Prostate gland (tissue), 2 donors: ENCODE data around the gene SERTM2. TPM values are rescaled to one million over a fixed set of nuclear protein-coding genes. Genes with fewer than 3 reads are reported as not detected.

Source experiments
- DNase-seq: peaks from one replicate; pipeline ENCODE4 v3.0.0-alpha.2; 2019; ENCODE audit warnings: low spot score
- H3K27ac ChIP-seq, 2 donors: fragments of 200-600 bp; sonication (generic); 2 replicates each; pipeline ENCODE4 v1.5.1; 2017 to 2019
- H3K27me3 ChIP-seq: fragments of 200-600 bp; sonication (generic); replicated peaks from 2 replicates; pipeline ENCODE4 v1.5.1; 2019; ENCODE audit not compliant: insufficient read depth
- H3K36me3 ChIP-seq, 2 donors: fragments of 200-600 bp; sonication (generic); 1 replicate in 1 of 2; 2 replicates in 1 of 2; pipeline versions ENCODE4 v1.5.1 to v1.8.1; 2017 to 2019
- H3K4me1 ChIP-seq: fragments of 200-600 bp; sonication (generic); replicated peaks from 2 replicates; pipeline ENCODE4 v1.5.1; 2019
- H3K4me3 ChIP-seq, 2 donors: fragments of 200-600 bp; sonication (generic); 2 replicates each; pipeline ENCODE4 v1.5.1; 2017 to 2019
- H3K9me3 ChIP-seq: fragments of 200-600 bp; sonication (generic); 2 replicates; pipeline ENCODE4 v1.5.1; 2017
- CTCF ChIP-seq, 4 experiments: fragments of 200-600 bp in 2 of 4; fragments of 450-650 bp in 2 of 4; sonication (generic) in 2 of 4; IDR thresholded peaks; 1 replicate in 3 of 4; 2 replicates in 1 of 4; pipeline ENCODE4 v1.5.1; 2016 to 2019; ENCODE audit warnings: antibody characterized with exemption in 4 of 4, mild to moderate bottlenecking in 2 of 4, moderate library complexity in 2 of 4
- POLR2A ChIP-seq: fragments of 450-650 bp; IDR thresholded peaks from one replicate; pipeline ENCODE4 v1.6.1; 2016; ENCODE audit warnings: antibody characterized with exemption, mild to moderate bottlenecking
- POLR2AphosphoS5 ChIP-seq: sonication (generic); formaldehyde crosslinking; IDR thresholded peaks from one replicate; pipeline ENCODE4 v1.6.1; 2017; ENCODE audit warnings: antibody characterized with exemption
- WGBS: methylation state at CpG from one replicate; pipeline ENCODE4 v1.1.5; 2018; 5-methylcytosine and 5-hydroxymethylcytosine counted together
- intact Hi-C: fragments of 100-400 bp; cut with DNase I; formaldehyde crosslinking; loops from one replicate; pipeline ENCODE4 v1.14.2; 2022
- total RNA-seq, 2 donors: library from RNA; depleted of rRNA; stranded (reverse); fragments of >200 nt; gene quantifications; one replicate each; pipeline ENCODE4 v1.1.0, GENCODE V29; 2016

The SERTM2 gene
- total RNA-seq, 2 donors from 2014 or later, result 0.05 to 10.7 TPM

- no peaks in the 10 kb centered on the region for H3K27me3 ChIP-seq
- no peaks in the 10 kb centered on the region for H3K36me3 ChIP-seq
- DNase-seq, result no peak
- no peaks in the 10 kb centered on the region for H3K4me1 ChIP-seq
- H3K9me3 ChIP-seq, result no peaks in the 10 kb centered on the region
- H3K27ac ChIP-seq, result no peak overlapping the region
- TF ChIP-seq POLR2A (no peak), CTCF (IDR thresholded peaks at IDR 0.05) (no peak), POLR2AphosphoS5 (no peak)
- intact Hi-C loops, result no loop called here
- WGBS, result 31% methylated on average over 2 of the region's 2 CpGs
- H3K4me3 ChIP-seq, result no peak overlapping the region
These were observed 28.3 kb upstream of the SERTM2 start for GRCh38 chrX:111483135-111483534.

GRCh38 chrX:111483881-111484280 is 27.6 kb upstream of the SERTM2 start:
- DNase-seq, result no peak
- TF ChIP-seq POLR2AphosphoS5 (no peak), POLR2A (no peak)
- intact Hi-C loops, result no loop called here
- no peaks in the 10 kb centered on the region for H3K4me1 ChIP-seq
- H3K27me3 ChIP-seq, result no peaks in the 10 kb centered on the region
- no peak overlapping the region for H3K27ac ChIP-seq
- H3K4me3 ChIP-seq, result no peak overlapping the region
- no peaks in the 10 kb centered on the region for H3K9me3 ChIP-seq
- H3K36me3 ChIP-seq, result no peaks in the 10 kb centered on the region

GRCh38 chrX:111490688-111491087 is 20.8 kb upstream of the SERTM2 start:
- no peak overlapping the region for H3K4me3 ChIP-seq
- H3K4me1 ChIP-seq, result no peaks in the 10 kb centered on the region
- no peak for TF ChIP-seq POLR2A
- TF ChIP-seq CTCF (IDR thresholded peaks at IDR 0.05), result no peak
- no peak for TF ChIP-seq POLR2AphosphoS5
- intact Hi-C loops, result no loop called here
- H3K36me3 ChIP-seq, result no peaks in the 10 kb centered on the region
- H3K27ac ChIP-seq, result no peak overlapping the region
- H3K9me3 ChIP-seq, result no peaks in the 10 kb centered on the region
- no peak for DNase-seq
- H3K27me3 ChIP-seq, result no peaks in the 10 kb centered on the region

- DNase-seq, result no peak
- no peak overlapping the region for H3K27ac ChIP-seq
- H3K36me3 ChIP-seq, result no peaks in the 10 kb centered on the region
- H3K27me3 ChIP-seq, result no peaks in the 10 kb centered on the region
- WGBS, result 75% methylated on average over 4 of the region's 4 CpGs
- TF ChIP-seq POLR2AphosphoS5 (no peak), POLR2A (no peak), CTCF (IDR thresholded peaks at IDR 0.05) (no peak)
- H3K4me1 ChIP-seq, result no peaks in the 10 kb centered on the region
- no peaks in the 10 kb centered on the region for H3K9me3 ChIP-seq
- H3K4me3 ChIP-seq, result no peak overlapping the region
- intact Hi-C loops, result no loop called here
These were observed 19.4 kb upstream of the SERTM2 start for GRCh38 chrX:111492085-111492484.

GRCh38 chrX:111498538-111499103 is 12.8 kb upstream of the SERTM2 start:
- Histone ChIP-seq H3K27me3 (no peaks in the 10 kb centered on the region), H3K9me3 (no peaks in the 10 kb centered on the region), H3K4me1 (no peaks in the 10 kb centered on the region), H3K4me3 (no peak overlapping the region), H3K36me3 (no peaks in the 10 kb centered on the region), H3K27ac (no peak overlapping the region)
- no peak for TF ChIP-seq POLR2AphosphoS5
- no peak for TF ChIP-seq CTCF (IDR thresholded peaks at IDR 0.05)
- no peak for TF ChIP-seq POLR2A
- DNase-seq, result no peak
- 81% methylated on average over 3 of the region's 3 CpGs for WGBS
- intact Hi-C loops, result no loop called here
